Suprapubic skin (tissue), 3 donors: Measurements from ENCODE around the gene NBEA.

Experiments
- EP300 ChIP-seq: sonication (generic); formaldehyde crosslinking; IDR thresholded peaks from one replicate; pipeline ENCODE4 v1.6.1; 2017; ENCODE audit warnings: antibody characterized with exemption
- TF ChIP-seq, protein P1 (sequence below), 2 donors: fragments of 200-600 bp in 1 of 2; fragments of 450-650 bp in 1 of 2; sonication (generic) in 1 of 2; IDR thresholded peaks; one replicate each; pipeline ENCODE4 v1.5.1; 2016 to 2019; ENCODE audit warnings: antibody characterized with exemption in 2 of 2, mild to moderate bottlenecking in 1 of 2, moderate library complexity in 1 of 2

GRCh38 chr13:35131471-35131870 lies 189.4 kb downstream of the NBEA start:
- TF ChIP-seq, protein P1, sequence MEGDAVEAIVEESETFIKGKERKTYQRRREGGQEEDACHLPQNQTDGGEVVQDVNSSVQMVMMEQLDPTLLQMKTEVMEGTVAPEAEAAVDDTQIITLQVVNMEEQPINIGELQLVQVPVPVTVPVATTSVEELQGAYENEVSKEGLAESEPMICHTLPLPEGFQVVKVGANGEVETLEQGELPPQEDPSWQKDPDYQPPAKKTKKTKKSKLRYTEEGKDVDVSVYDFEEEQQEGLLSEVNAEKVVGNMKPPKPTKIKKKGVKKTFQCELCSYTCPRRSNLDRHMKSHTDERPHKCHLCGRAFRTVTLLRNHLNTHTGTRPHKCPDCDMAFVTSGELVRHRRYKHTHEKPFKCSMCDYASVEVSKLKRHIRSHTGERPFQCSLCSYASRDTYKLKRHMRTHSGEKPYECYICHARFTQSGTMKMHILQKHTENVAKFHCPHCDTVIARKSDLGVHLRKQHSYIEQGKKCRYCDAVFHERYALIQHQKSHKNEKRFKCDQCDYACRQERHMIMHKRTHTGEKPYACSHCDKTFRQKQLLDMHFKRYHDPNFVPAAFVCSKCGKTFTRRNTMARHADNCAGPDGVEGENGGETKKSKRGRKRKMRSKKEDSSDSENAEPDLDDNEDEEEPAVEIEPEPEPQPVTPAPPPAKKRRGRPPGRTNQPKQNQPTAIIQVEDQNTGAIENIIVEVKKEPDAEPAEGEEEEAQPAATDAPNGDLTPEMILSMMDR (IDR thresholded peaks at IDR 0.05) = no peak
- no peak for TF ChIP-seq EP300
